GM18520 (cell line): ENCODE measurements around the gene OAF.

ENCODE experiments used
- ATAC-seq: cut with Tn5 transposase; IDR thresholded peaks from one replicate; pipeline ENCODE4 v1.9.1; 2021; ENCODE audit not compliant: unreplicated experiment

The OAF gene

GRCh38 chr11:120183701-120184141 is 27.1 kb upstream of the OAF start:
- ATAC-seq = no peak

- no peak for ATAC-seq
Observed at GRCh38 chr11:120184371-120184945, 26.4 kb upstream of the OAF start.

GRCh38 chr11:120184946-120185705 is 25.7 kb upstream of the OAF start:
- no peak for ATAC-seq

GRCh38 chr11:120185706-120186455 is 25.0 kb upstream of the OAF start:
- ATAC-seq = no peak

GRCh38 chr11:120186456-120186773 is 24.4 kb upstream of the OAF start:
- ATAC-seq = no peak

DNA sequence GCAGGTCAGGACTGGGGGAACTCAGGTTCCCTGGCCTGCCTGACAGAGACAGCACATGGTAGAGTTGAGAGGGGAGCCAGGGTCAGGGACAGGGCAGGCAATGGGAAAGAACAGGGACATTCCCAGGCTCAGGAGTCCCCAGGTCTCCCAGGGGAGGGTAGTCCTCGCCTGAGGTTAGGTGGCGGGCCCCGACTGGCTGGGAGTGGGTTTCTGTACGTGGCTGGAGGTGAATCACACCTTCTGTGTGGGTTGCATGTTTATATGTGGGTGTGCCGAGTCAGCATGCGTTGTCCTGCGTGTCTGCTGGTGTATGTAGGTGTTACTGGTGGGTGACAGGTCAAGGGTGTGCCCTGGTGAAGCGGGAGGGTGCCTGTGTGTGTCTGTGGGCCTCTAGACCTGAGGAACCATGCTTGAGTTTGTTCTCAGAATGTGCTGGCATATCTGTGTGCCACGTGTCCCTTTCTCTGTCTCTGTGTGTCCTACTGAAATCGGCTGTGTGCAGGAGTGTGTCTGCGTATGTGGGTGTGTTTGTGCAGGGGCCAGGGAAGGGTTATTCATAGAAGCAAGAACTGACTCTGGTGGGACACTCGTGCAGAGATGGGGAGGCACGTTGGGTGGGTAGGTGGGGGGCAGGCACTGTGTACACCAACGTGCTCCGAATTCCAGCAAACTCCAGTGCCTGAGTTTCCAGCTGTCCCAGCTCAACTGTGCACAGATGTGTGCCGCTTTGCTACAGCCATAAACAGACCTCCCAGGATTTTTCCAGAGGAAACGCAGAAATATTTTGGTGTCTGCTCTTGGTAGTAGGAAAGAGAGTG is 23.8 kb upstream of the OAF start:
- peak; percentile 52 for ATAC-seq

DNA sequence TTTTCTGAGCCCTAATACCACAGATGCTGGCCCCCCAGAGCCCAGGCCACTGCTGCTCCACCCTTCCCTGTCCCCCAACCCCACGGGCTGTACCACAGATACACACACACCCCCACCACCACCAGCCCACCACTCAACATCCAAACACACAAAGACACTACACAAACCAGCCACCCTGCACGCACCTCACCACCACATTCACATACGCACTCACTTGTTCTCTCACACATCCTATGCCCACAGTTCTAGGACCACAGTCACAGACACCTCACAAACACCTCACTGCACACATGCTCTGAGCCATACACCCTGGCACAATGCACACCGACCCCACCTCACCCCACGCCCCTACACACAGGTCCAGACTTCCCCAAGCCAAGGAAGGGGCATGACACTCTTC is 22.5 kb upstream of the OAF start:
- no peak for ATAC-seq

DNA sequence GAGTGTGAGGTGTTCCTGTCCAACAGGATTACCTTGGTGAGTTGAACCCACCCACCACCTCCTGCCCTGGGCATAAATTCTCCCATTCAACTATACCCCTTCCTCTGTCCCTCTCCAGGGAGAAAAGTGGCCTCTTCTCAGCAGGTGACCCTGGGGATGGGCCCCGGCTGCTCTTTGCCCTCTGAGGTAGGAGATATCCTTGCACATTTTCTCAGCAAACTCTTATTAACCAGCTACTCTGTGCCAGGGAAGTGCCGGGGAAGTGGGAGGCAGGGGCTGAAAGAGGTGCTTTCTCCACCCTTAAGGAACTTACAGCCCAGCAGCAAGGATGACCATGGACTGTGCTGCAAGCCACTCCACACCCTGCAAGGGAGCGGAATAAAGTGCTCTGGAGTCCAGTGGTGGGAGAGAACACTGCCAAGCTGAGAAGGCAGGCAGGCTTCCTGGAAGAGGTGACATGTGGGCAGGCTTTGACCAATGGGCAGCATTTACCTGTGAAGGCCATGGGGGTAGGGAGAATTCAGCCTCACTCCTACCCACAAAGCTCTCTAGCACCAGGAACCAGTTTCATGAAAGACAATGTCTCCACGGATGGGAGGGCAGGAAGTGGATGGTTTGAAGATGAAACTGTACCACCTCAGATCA is 21.9 kb upstream of the OAF start:
- ATAC-seq = no peak

DNA sequence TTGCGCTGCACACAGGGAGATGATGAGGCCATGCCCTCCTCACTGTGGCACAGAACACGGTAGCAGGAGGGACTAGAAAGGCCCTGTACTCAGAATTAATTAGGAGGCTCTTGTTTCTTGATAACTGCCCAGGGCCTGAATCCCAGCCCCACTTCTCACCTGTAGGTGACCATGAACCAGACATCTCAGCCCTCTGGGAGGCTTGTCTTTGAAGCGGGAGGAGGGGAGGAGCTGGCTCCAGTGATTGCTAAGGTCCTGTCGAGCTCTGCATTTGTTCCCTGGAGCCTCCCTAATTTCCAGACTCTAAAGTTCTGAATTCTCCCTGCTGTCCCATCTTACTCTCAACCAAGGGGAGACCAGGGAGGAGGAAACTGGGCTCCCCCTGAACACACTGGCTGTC is 19.8 kb upstream of the OAF start:
- ATAC-seq = no peak

DNA sequence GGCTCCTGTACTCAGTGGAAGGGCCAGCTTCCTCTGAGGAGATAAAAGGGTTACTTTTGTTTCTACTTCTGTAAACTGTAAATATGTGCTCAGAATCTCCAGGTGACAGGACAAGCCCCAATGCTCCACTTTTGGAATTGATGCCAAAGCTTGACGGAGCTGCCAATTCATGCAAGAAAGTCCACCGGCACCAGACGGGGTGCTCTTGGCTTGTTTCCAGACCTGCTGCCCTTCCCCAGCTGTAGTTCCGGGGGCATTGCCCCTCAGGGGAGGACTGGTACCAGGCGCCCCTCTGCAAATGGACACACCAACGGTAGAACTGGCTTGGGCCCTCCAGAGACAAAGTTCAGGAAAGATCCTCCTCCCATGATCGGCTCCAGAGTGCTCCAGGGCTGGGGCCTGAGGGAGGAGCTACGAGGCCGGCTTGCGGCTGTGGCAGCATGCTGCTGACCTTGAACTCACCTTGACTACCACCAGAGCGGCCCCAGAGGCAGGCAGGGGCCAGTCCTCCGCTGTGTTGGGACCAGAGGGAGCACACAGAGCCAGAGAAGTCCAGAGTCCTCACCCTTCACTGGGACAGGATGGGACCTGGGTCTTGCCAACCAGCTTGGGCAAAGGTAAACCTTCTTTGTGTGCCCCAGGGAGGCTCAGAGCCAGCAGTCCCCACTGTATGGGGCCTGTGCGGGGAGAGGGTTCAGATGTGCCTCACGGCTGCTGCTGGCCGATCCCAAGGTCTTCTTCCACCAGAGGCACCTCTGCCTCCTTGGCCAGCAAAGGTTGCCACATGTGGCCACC is 17.8 kb upstream of the OAF start:
- ATAC-seq = no peak

- no peak for ATAC-seq
Observed at GRCh38 chr11:120194166-120194565, 16.7 kb upstream of the OAF start.

DNA sequence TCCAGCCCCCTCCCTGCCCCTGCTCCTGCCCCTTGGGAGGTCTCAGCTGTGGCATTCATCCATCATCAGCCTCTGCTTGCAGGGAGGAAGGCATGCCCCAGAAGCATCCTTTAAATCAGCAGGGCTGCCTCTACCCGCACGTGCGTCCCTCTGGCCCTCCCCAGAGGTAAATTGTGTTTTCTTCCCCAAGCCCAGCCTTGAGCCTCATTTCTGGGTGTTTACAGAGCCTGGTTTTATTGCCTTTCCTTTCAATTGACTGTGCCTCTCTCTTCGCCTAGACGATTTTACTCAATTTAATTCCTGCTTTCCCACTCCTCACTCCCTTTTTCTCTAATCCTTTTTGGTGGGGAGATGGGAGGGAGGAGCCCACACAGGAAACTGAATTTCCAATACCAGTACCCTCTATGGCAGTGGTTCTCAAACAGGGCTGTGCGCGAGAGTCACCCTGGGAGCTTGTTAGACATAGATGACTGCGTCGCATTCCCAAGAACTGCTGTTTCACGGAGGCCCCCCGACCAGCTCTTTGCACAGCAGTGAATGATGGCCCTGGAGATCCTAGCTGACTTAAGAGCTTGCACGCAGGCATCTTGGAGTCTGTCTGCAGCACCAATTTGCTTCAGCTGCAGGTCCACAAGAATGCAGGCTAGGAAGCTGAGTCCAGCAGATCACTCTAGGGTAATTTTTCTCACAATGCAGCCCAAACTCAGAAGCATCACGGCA is 15.1 kb upstream of the OAF start:
- no peak for ATAC-seq

DNA sequence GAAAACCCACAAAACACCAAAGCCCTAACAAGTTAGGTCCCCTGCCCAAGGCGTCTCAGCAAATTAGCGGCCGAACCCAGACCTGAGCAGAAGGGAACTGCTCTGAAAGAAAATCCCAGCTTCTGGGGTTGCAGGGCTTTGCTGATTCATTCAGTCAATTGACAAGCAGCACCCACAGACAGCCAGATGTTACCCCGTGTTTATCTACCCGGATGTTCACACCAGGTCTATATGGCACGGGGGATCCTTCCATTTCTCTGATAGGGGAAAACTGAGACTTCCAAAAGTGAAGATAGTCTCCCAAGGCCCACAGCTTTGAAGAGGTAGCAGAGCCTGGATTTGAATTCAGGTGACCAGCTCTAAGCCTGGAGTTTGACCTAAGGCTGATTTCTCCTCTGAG is 14.0 kb upstream of the OAF start:
- no peak for ATAC-seq

DNA sequence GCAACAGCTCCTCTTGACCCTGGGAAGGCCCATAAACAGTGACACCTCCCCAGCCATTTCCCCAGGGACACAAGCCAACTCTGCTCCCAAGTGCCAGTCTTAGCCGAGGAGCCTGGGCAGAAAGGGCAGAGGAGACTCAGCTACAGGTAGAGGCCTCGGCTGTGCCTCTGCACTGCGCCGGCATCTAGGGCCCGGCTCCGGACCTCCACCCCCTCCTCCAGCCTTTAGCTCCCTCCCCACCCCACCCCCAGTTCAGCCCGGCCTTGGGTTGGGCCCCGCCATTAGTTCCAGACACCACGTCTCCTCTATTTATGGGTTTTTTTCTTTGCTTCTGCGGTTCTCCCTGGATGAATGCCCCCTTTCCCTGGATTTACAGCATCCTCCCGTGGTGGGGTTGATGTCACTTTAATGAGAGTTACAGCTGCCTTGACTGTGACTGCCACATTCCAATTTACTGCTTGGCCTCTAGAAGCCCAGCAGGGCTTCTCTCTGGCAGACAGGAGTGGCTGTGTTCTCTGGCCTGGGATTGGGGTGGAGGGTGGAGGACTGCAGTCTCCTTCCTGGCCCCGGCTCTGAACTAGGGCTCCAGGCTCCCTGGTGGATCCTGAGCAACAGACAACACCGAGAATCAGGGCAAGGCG is 13.5 kb upstream of the OAF start:
- ATAC-seq = no peak

GRCh38 chr11:120197977-120198376 is 12.9 kb upstream of the OAF start:
- ATAC-seq = no peak

DNA sequence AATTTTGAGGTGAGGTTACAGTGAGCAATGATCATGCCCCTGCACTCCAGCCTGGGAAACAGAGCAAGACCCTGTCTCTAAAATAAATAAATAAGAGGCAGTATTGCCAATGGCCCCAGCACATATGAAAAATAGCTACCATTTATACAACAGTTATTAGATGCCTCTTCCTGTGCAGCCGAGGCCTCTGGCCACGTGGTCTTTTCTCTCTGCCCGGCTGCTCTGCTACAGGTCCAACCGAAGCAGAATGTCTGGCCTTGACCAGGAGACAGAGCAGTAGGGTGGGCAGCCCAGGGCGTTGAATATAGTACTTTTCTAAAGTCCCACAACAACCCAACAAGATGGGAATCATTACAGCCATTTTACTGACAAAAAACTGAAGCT is 12.4 kb upstream of the OAF start:
- no peak for ATAC-seq

GRCh38 chr11:120198787-120199469 is 11.9 kb upstream of the OAF start:
- no peak for ATAC-seq

DNA sequence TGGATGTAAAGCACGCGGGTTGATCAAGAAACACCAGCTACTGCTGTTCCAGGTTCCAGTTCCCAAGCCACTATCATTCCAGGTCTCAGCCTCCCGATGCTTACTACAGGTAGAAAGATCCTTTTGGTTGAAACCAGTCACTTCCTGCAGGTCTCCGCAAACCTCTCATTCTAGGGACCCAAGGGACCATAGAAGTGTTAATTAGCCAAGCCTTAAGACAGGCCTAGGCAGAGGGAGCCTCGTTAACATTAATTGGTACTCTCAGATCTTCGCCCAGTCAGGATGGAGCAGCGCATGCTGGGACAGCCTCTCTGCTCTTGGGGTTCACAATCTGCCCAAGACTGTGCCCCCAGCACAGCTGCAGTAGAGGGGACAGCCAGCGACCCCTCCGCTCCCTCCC is 11.2 kb upstream of the OAF start:
- ATAC-seq = no peak

DNA sequence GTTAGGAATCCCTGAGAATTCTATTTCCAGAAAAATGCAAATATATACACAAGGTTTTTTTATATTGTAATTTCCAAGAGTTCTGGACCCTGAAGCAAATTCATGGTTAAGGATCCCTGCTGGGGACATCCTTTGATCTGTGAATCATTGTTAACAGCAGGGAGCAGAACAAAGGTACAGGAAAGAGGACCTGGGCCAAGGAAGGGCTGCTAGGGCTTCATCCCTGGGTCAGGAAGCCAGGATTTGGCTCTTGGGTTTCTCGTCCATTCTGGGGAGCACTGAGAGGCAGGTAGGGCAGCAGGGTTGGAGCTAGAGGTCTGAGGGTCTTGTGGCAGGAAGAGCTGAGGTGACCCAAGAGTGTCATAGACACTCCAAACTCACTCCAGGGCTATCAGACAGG is 10.2 kb upstream of the OAF start:
- ATAC-seq = no peak
